ENCODE measurements around the gene TBL3.
A peak's percentile ranks its signal among the peaks of the same experiment; 100 is the strongest.

TBL3 gene

GRCh38 chr16:2015117-2015946 is 43.5 kb downstream of the TBL3 start:
- DNase-seq (ENCODE audit: low read depth in 1 of 2, low spot score in 1 of 2) = peak in 1 of 2 experiments; percentile 86
- no peak for TF ChIP-seq JUND (IDR thresholded peaks at IDR 0.05; ENCODE audit: low read depth)
- in situ Hi-C loops (cut with HindIII; ENCODE audit: low pct_unique_long_range_greater_than_20kb, low sequenced_read_pairs) = no loop called here

DNA sequence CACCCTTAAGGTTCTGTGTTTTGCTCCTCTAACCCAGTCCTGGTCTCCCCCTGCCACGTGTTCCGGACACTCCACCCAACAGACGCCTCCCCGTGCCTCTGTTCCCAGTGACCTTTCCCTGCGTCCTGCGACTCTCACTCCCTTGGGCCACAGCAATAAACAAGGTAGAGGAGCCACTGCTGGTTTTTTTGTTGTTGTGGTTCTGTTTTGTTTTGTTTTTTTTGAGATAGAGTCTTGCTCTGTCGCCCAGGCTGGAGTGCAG is 44.0 kb downstream of the TBL3 start:
- TF ChIP-seq JUND (IDR thresholded peaks at IDR 0.05; ENCODE audit: low read depth) = no peak
- no peak for DNase-seq (ENCODE audit: low read depth in 1 of 2, low spot score in 1 of 2)
- in situ Hi-C loops (cut with HindIII; ENCODE audit: low pct_unique_long_range_greater_than_20kb, low sequenced_read_pairs) = no loop called here

- in situ Hi-C loops (cut with HindIII; ENCODE audit: low pct_unique_long_range_greater_than_20kb, low sequenced_read_pairs) = no loop called here
Observed at GRCh38 chr16:2016407-2016922, 44.6 kb downstream of the TBL3 start.

GRCh38 chr16:2019518-2019920 is 47.7 kb downstream of the TBL3 start, which contains the start of gene NPW:
NPW (plus strand) TSS chr16:2019785.
- no peak for DNase-seq (ENCODE audit: low read depth in 1 of 2, low spot score in 1 of 2)
- in situ Hi-C loops (cut with HindIII; ENCODE audit: low pct_unique_long_range_greater_than_20kb, low sequenced_read_pairs) = no loop called here
- no peak for TF ChIP-seq JUND (IDR thresholded peaks at IDR 0.05; ENCODE audit: low read depth)

More at GRCh38 chr16:2016407-2016922, 44.6 kb downstream of the TBL3 start:
- no peak for DNase-seq (ENCODE audit: low read depth in 1 of 2, low spot score in 1 of 2)
- no peak for TF ChIP-seq JUND (IDR thresholded peaks at IDR 0.05; ENCODE audit: low read depth)

GRCh38 chr16:2019921-2020831 is 48.3 kb downstream of the TBL3 start:
- in situ Hi-C loops (cut with HindIII; ENCODE audit: low pct_unique_long_range_greater_than_20kb, low sequenced_read_pairs) = no loop called here
- DNase-seq (ENCODE audit: low read depth in 1 of 2, low spot score in 1 of 2) = no peak
- no peak for TF ChIP-seq JUND (IDR thresholded peaks at IDR 0.05; ENCODE audit: low read depth)

GRCh38 chr16:2022723-2023091 is 50.9 kb downstream of the TBL3 start:
- TF ChIP-seq JUND (IDR thresholded peaks at IDR 0.05; ENCODE audit: low read depth) = no peak
- peak; percentile 75 to 84 for DNase-seq (ENCODE audit: low read depth in 1 of 2, low spot score in 1 of 2)
- in situ Hi-C loops (cut with HindIII; ENCODE audit: low pct_unique_long_range_greater_than_20kb, low sequenced_read_pairs) = no loop called here

GRCh38 chr16:2023092-2024031 is 51.5 kb downstream of the TBL3 start:
- in situ Hi-C loops (cut with HindIII; ENCODE audit: low pct_unique_long_range_greater_than_20kb, low sequenced_read_pairs) = no loop called here
- TF ChIP-seq JUND (IDR thresholded peaks at IDR 0.05; ENCODE audit: low read depth) = no peak
- DNase-seq (ENCODE audit: low read depth in 1 of 2, low spot score in 1 of 2) = peak; percentile 91 to 94

GRCh38 chr16:2024032-2024420 is 52.2 kb downstream of the TBL3 start:
- DNase-seq (ENCODE audit: low read depth in 1 of 2, low spot score in 1 of 2) = no peak
- in situ Hi-C loops (cut with HindIII; ENCODE audit: low pct_unique_long_range_greater_than_20kb, low sequenced_read_pairs) = no loop called here
- no peak for TF ChIP-seq JUND (IDR thresholded peaks at IDR 0.05; ENCODE audit: low read depth)

- in situ Hi-C loops (cut with HindIII; ENCODE audit: low pct_unique_long_range_greater_than_20kb, low sequenced_read_pairs) = no loop called here
- no peak for DNase-seq (ENCODE audit: low read depth in 1 of 2, low spot score in 1 of 2)
- no peak for TF ChIP-seq JUND (IDR thresholded peaks at IDR 0.05; ENCODE audit: low read depth)
Observed at GRCh38 chr16:2025251-2025650, 53.4 kb downstream of the TBL3 start.

GRCh38 chr16:2025878-2026460 is 54.1 kb downstream of the TBL3 start:
- in situ Hi-C loops (cut with HindIII; ENCODE audit: low pct_unique_long_range_greater_than_20kb, low sequenced_read_pairs) = no loop called here
- no peak for DNase-seq (ENCODE audit: low read depth in 1 of 2, low spot score in 1 of 2)
- no peak for TF ChIP-seq JUND (IDR thresholded peaks at IDR 0.05; ENCODE audit: low read depth)

DNA sequence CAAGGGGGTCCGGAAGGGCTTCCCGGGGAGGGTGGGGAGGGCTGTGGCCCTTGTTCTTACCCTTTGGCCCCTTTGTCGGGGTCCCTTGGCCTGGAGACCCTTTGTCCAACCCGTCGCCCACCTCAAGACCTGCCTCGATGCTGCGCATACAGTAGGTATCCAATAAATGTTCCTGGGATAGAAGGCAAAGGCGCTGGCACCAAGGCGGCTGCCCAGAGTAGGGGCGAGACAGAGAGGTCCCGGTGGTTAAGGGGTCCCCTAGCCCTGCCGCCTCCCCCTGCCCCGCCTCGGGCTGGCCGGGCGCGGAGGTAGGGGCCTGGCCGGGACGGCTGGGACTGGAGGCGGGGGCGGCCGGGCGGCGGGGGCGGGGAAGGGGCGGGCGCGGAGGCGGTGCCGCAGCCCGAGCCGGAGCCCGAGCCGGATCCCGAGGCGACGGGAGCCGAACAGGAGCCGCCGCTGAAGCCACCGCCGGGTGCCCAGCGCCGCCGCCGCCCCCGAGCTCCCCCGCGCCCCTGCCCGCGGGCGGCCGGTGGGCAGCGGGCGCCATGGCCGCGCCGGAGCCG is 54.7 kb downstream of the TBL3 start, which contains the start of gene NHERF2:
Gene NHERF2, plus strand, starts transcription at position 442 of the 563 bp plus-strand sequence. Its CDS starts 104 bp downstream, at position 546.
- in situ Hi-C loops (cut with HindIII; ENCODE audit: low pct_unique_long_range_greater_than_20kb, low sequenced_read_pairs) = no loop called here
- DNase-seq (ENCODE audit: low read depth in 1 of 2, low spot score in 1 of 2) = peak in 1 of 2 experiments; percentile 80
- no peak for TF ChIP-seq JUND (IDR thresholded peaks at IDR 0.05; ENCODE audit: low read depth)

Data from T47D (cell line).